GM12865 (cell line): ENCODE measurements around the gene PMEPA1.

ENCODE experiments used
- DNase-seq: peaks from one replicate; pipeline ENCODE4 v3.0.0; 2010; ENCODE audit warnings: low read depth
- H3K4me3 ChIP-seq: 2 replicates; pipeline ENCODE4 v1.5.1; 2011; ENCODE audit warnings: mild to moderate bottlenecking, low read depth, low read length, control low read depth
- TF ChIP-seq, protein P1 (sequence below): IDR thresholded peaks from 2 replicates; pipeline ENCODE4 v1.5.1; 2011; ENCODE audit warnings: low read length, control low read depth, low read depth, inconsistent platforms; ENCODE audit not compliant: insufficient read depth; ENCODE audit errors: missing control alignments

PMEPA1 gene

GRCh38 chr20:57746832-57747404, 37.1 kb upstream of the PMEPA1 start:
- DNase-seq, result no peak
- TF ChIP-seq, protein P1, sequence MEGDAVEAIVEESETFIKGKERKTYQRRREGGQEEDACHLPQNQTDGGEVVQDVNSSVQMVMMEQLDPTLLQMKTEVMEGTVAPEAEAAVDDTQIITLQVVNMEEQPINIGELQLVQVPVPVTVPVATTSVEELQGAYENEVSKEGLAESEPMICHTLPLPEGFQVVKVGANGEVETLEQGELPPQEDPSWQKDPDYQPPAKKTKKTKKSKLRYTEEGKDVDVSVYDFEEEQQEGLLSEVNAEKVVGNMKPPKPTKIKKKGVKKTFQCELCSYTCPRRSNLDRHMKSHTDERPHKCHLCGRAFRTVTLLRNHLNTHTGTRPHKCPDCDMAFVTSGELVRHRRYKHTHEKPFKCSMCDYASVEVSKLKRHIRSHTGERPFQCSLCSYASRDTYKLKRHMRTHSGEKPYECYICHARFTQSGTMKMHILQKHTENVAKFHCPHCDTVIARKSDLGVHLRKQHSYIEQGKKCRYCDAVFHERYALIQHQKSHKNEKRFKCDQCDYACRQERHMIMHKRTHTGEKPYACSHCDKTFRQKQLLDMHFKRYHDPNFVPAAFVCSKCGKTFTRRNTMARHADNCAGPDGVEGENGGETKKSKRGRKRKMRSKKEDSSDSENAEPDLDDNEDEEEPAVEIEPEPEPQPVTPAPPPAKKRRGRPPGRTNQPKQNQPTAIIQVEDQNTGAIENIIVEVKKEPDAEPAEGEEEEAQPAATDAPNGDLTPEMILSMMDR, result no peak
- no peak overlapping the region for H3K4me3 ChIP-seq

- no peak for DNase-seq
- H3K4me3 ChIP-seq, result no peak overlapping the region
- TF ChIP-seq, protein P1, result no peak
These were observed 36.4 kb upstream of the PMEPA1 start for GRCh38 chr20:57746201-57746600.

GRCh38 chr20:57744206-57744605, 34.4 kb upstream of the PMEPA1 start:
- no peak for DNase-seq
- H3K4me3 ChIP-seq, result no peak overlapping the region
- TF ChIP-seq, protein P1, result no peak

- no peak overlapping the region for H3K4me3 ChIP-seq
- no peak for DNase-seq
- TF ChIP-seq, protein P1, result no peak
These were observed 33.8 kb upstream of the PMEPA1 start for GRCh38 chr20:57743450-57744095.

GRCh38 chr20:57742507-57743181, 32.8 kb upstream of the PMEPA1 start:
- TF ChIP-seq, protein P1, result no peak
- no peak overlapping the region for H3K4me3 ChIP-seq
- no peak for DNase-seq

- no peak overlapping the region for H3K4me3 ChIP-seq
- DNase-seq, result no peak
These were observed 28.7 kb upstream of the PMEPA1 start for GRCh38 chr20:57738484-57738883.

More at GRCh38 chr20:57738484-57738883, 28.7 kb upstream of the PMEPA1 start:
- TF ChIP-seq, protein P1, result no peak
